ENCODE measurements around the gene PNPLA6. TPM values are rescaled to one million over a fixed set of nuclear protein-coding genes. Genes with fewer than 3 reads are reported as not detected.

PNPLA6 gene
- total RNA-seq, 4 donors from 2014 or later, result 32.4 to 75.4 (median 53.3) TPM

DNA sequence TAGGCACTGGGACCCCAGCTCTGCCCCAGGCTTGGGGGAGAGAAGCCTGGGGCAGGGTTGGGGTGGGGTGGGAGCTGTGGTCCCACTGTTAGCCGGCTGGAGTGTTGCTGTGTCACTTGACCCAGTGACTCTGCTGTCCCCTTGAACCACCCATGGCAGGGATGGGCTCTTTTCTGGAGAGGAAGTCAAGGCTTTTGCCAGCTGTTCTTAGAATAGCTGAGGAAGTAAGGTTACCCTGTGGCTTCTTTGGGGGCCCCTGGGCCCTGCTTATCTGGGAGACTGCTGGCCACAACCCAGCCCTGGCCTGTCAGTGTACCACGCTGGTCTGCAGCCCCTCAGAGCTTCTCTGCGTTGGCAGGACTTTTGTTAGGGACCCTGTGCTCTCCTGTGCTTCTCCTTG, 9.1 kb downstream of the PNPLA6 start:
- TF ChIP-seq, protein P1, sequence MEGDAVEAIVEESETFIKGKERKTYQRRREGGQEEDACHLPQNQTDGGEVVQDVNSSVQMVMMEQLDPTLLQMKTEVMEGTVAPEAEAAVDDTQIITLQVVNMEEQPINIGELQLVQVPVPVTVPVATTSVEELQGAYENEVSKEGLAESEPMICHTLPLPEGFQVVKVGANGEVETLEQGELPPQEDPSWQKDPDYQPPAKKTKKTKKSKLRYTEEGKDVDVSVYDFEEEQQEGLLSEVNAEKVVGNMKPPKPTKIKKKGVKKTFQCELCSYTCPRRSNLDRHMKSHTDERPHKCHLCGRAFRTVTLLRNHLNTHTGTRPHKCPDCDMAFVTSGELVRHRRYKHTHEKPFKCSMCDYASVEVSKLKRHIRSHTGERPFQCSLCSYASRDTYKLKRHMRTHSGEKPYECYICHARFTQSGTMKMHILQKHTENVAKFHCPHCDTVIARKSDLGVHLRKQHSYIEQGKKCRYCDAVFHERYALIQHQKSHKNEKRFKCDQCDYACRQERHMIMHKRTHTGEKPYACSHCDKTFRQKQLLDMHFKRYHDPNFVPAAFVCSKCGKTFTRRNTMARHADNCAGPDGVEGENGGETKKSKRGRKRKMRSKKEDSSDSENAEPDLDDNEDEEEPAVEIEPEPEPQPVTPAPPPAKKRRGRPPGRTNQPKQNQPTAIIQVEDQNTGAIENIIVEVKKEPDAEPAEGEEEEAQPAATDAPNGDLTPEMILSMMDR (IDR thresholded peaks at IDR 0.05; ENCODE audit: low read depth), result no peak

DNA sequence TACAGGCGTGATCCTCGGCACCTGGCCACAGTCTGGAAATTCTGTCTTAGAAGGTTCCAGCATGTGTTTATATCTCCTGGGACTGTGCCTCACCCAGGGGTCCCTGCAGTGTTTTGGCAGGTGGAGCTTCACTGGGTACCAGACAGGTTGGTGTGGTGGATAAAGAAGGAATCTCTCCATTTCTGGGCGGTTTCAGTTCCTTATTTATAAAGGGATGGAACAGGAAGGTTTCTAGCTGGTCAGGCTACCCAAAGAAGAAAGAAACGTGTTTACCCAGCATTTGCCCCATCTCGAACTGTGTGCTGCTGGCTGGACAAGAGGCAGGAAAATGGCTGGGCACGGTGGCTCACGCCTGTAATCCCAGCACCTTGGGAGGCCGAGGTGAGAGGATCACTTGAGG, 9.8 kb downstream of the PNPLA6 start:
- TF ChIP-seq, protein P1 (IDR thresholded peaks at IDR 0.05; ENCODE audit: low read depth), result no peak

DNA sequence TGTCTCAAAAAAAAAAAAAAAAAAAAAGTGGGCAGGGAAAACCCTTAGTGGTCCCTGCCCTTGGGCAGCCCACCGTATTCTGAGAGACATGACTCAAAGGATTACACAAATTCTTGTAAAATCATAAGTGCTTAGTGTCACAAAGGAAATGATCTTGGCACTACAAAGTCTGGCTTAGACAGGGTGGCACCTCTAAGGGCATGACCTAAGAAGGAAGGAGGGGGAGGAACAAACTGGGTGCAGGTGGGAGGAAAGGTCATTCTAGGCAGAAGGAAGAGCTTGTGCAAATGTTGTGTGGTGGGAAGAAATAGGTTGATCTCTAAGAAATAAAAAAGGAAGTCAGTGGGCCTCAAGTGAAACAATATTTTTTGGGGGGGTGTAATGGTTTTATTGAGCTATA, 10.4 kb downstream of the PNPLA6 start:
- TF ChIP-seq, protein P1 (IDR thresholded peaks at IDR 0.05; ENCODE audit: low read depth), result no peak

DNA sequence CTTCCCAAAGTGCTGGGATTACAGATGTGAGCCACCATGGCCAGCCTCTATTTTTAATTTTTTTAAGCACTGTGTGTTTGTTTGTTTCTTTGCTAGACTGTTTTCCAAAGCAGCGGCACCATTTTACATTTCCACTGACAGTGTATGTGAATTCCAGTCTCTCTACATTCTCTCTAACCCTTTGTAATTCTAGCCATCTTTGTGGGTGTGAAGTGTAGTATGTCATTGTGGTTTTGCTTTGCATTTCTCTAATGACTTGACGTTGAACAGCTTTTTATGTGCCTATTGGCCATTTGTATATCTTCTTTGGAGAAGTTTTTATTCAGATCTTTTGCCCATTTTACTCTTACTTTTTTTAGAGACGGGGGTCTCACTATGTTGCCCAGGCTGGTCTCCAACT, 11.6 kb downstream of the PNPLA6 start:
- TF ChIP-seq, protein P1 (IDR thresholded peaks at IDR 0.05; ENCODE audit: low read depth), result no peak

DNA sequence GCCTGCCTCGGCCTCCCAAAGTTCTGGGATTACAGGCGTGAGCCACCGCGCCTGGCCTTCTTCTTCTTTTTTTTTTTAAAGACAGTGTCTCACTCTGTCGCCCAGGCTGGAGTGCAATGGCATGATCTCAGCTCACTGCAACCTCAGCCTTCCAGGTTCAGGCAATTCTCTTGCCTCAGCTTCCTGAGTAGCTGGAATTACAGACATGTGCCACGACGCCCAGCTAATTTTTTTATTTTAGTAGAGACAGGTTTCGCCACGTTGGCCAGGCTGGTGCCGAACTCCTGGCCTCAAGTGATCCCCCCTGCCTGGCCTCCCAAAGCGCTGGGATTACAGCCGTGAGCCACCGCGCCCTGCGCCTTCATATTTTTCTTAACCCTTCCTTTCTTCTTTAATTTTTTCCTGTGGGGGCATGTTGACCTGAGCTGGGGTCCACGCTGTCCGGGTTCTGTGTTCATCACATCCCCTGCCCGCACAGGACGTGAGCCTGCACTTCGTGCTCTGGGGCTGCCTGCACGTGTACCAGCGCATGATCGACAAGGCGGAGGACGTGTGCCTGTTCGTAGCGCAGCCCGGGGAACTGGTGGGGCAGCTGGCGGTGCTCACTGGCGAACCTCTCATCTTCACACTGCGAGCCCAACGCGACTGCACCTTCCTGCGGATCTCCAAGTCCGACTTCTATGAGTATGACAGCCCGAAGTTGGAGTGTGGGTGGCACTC, 14.1 kb downstream of the PNPLA6 start:
- TF ChIP-seq, protein P1 (IDR thresholded peaks at IDR 0.05; ENCODE audit: low read depth), result no peak

DNA sequence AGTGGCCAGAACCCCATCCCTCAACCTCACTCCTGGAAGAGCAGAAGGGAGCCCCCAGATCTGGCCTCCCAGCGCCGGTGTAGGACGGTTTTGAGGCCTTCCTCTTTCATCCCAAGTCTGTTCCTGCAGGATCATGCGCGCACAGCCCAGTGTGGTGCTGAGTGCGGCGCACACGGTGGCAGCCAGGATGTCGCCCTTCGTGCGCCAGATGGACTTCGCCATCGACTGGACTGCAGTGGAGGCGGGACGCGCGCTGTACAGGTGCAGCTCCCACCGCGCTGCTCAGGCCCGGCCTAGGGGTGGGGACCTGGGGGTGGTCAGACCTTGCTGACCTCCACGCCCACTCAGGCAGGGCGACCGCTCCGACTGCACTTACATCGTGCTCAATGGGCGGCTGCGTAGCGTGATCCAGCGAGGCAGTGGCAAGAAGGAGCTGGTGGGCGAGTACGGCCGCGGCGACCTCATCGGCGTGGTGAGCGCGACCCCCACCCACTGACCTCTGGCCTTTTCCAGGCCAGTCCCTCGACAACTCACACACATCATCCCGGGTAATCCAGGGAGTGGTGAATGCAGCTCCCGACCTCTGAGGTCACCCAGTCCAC, 14.8 kb downstream of the PNPLA6 start:
- TF ChIP-seq, protein P1 (IDR thresholded peaks at IDR 0.05; ENCODE audit: low read depth), result no peak

DNA sequence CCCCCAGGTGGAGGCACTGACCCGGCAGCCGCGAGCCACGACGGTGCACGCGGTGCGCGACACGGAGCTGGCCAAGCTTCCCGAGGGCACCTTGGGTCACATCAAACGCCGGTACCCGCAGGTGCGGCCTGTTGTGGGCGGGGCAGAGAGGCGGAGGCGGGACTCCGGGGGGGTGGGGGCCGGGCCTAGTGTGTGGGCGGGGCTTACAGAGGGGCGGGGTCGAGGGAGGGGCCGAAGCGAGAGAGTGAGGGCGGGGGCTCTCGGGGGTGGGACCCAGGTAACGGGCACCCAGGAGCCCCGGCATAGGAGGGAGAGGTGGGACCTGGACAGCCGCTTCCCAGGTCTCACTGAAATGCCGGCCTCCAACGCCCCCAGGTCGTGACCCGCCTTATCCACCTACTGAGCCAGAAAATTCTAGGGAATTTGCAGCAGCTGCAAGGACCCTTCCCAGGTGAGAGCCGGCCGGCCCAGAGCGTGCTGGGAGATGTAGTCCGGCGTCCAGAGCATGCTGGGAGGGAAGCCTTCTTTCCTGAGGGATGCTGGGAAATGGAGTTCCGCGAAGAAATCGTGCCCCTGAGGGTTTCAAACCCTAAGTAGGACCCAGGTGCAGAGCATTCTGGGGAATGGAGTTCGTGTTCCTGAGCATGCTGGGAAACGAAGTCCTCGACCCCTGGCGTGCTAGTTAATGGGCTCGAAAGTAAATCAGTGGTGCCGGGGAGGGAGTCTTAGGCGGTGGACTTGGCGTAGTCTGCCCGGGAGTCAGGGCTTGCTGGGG, 15.7 kb downstream of the PNPLA6 start:
- TF ChIP-seq, protein P1 (IDR thresholded peaks at IDR 0.05; ENCODE audit: low read depth), result no peak
